HG02943 (cell line): ENCODE measurements around the gene TLCD1.

ENCODE experiments used
- ATAC-seq: cut with Tn5 transposase; IDR thresholded peaks from one replicate; pipeline ENCODE4 v1.9.1; 2021; ENCODE audit warnings: mild to moderate bottlenecking, low read depth, moderate library complexity; ENCODE audit not compliant: unreplicated experiment

TLCD1 gene

GRCh38 chr17:28693869-28694268 is 32.2 kb downstream of the TLCD1 start:
- ATAC-seq = no peak

DNA sequence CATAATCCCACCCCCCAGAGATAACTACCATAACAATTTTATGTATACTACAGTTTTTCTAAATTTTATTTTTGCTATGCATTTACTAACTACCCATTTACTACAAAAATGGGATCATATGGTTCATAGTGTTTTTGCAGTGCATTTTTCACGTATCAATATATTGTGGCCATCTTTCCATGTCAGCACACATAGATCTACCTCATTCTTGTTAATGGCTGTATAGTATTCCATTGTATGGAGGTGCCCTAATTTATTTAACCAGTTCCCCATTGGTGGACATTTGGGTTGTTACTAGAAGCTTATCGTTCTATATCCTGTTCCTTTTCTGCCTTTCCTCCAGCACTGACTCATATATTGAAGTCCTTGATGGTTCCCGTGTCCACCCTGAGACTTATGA is 37.0 kb downstream of the TLCD1 start:
- ATAC-seq = no peak

DNA sequence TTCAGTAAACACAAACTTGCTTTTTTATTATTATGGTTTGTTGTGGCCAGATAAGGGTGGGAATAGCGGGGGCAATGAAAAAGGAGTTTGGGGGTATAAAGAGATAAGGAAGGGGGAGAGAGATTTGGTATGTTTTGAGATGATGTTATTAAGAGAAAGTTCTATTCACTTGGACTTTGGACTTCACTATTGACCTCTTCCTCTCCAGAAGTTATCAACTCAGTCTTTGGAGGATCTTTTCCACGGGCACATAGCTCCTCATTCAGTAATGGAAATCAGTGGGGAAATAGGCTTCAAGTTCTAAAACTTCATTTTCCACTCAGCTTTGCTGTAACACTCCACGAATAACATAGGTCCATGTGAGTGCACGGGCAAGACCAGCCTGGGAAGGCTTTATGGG is 37.6 kb downstream of the TLCD1 start:
- ATAC-seq = no peak

DNA sequence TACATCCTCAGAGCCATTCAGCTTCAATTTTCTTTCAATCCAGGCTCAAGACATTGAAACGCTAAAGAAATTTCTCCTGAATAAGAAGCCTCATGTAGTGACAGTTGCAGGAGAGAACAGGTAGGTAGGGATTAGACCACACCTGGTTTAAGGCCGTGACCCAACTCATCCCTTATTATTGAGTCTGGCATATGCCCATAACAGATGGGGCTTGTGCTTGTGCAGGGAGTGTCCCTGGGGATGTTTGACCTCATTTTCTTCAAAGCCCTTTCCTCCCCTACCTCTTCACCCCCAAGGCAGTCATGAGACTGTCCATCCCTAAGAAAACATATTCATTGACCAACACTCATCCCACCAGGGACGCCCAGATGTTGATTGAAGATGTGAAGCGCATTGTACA is 39.7 kb downstream of the TLCD1 start:
- ATAC-seq = no peak

DNA sequence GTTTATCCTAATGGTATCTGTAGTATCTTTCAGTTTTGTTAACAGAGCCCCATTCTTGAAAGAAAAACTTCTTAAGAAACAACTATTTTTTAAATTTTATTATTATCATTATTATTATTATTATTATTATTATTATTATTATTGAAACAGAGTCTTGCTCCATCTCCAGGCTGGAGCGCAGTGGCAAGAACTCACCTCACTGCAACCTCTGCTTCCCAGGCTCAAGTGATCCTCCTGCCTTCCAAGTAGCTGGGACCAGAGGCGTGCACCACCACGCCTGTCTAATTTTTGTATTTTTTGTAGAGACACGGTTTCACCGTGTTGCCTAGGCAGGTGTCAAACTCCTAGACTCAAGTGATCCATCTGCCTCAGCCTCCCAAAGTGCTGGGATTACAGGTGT is 40.7 kb downstream of the TLCD1 start:
- no peak for ATAC-seq

- ATAC-seq = no peak
Measured at GRCh38 chr17:28684963-28685362, 41.1 kb downstream of the TLCD1 start.

DNA sequence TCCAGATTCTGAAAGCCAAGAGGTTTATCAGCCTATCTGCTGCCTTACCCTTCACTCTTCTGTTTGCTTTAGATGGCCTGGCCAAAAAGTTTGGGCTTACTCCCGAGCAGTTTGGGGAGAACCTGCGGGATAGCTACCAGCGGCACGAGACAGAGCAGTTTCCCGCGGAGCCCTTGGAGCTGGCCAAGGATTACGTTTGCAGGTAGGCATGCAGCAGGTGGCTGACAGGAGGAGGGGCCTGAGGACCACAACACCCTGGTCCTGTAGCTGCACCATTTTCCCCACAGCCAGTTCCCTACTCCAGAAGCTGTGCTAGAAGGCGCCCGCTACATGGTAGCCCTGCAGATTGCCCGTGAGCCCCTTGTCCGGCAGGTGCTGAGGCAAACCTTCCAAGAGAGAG is 43.4 kb downstream of the TLCD1 start:
- ATAC-seq = no peak

DNA sequence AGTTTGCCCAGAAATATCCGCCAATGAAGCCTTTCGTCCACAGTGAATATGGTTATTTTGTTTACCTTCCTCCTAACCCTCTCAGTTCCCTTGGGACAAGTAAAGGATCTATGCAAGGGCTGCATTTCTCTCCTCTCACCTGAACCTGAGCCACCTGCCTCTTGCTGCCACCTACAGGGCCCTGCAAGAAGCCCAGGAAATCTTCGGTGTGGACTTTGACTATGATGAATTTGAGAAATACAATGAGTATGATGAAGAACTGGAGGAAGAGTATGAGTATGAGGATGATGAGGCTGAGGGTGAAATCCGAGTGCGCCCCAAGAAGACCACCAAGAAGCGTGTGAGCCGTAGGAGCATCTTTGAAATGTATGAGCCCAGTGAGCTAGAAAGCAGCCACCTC is 50.1 kb downstream of the TLCD1 start:
- no peak for ATAC-seq

- ATAC-seq = no peak
Measured at GRCh38 chr17:28675490-28675889, 50.5 kb downstream of the TLCD1 start.
